Endothelial cell of umbilical vein (primary cell): ENCODE measurements around the gene C17orf107. TPM values are rescaled to one million over a fixed set of nuclear protein-coding genes. Genes with fewer than 3 reads are reported as not detected.

Experiments used
- BruUV-seq: library from RNA; stranded (reverse); fragments of 400-500 nt; replicated peaks from 2 replicates; lab custom pipeline; 2021; lab: Mats Ljungman, UMichigan
- CTCF ChIA-PET: fragments of 300-600, 350-600 bp; sonication (Branson Sonifier 250); formaldehyde crosslinking; loops from one replicate; lab custom pipeline; 2021; ENCODE audit warnings: antibody characterized with exemption, inconsistent platforms; lab: Charles Lee
- POLR2A ChIA-PET: fragments of 300-600, 350-600 bp; sonication (Branson Sonifier 250); formaldehyde crosslinking; loops from one replicate; lab custom pipeline; 2021; ENCODE audit warnings: antibody characterized with exemption, inconsistent platforms; lab: Charles Lee
- DNase-seq: peaks from one replicate; pipeline ENCODE4 v3.0.0-alpha.2; 2011; ENCODE audit warnings: low read depth, low spot score
- FAIRE-seq: peaks from 2 replicates; lab custom pipeline; 2011; peaks lifted over from hg19 to GRCh38; lab: Jason Lieb, UNC
- H2AFZ ChIP-seq: 2 replicates; pipeline ENCODE4 v1.6.0; 2012; ENCODE audit warnings: low read depth, low read length, control low read depth, inconsistent platforms
- H3K27ac ChIP-seq: 2 replicates; pipeline ENCODE4 v1.5.1; 2011; ENCODE audit warnings: low read depth, mild to moderate bottlenecking, control low read depth, low read length, moderate library complexity; ENCODE audit not compliant: insufficient read depth
- H3K27me3 ChIP-seq, 2 experiments: 2 replicates each; pipeline versions ENCODE4 v1.6.0 to v1.6.1; 2011; ENCODE audit warnings: low read length in 2 of 2, mixed read lengths in 1 of 2; ENCODE audit not compliant: control insufficient read depth in 2 of 2, insufficient read depth in 2 of 2
- H3K36me3 ChIP-seq, 2 experiments: 2 replicates in 1 of 2; 3 replicates in 1 of 2; pipeline ENCODE4 v1.5.1; 2011; ENCODE audit warnings: low read length in 2 of 2, mild to moderate bottlenecking in 1 of 2, moderate library complexity in 1 of 2; ENCODE audit not compliant: control insufficient read depth in 2 of 2, insufficient read depth in 2 of 2; ENCODE audit errors: extremely low read depth in 1 of 2
- H3K4me1 ChIP-seq: 3 replicates; pipeline ENCODE4 v1.5.1; 2011; ENCODE audit warnings: mild to moderate bottlenecking, low read length; ENCODE audit not compliant: control insufficient read depth, insufficient read depth; ENCODE audit errors: extremely low read depth
- H3K4me2 ChIP-seq: 2 replicates; pipeline ENCODE4 v1.6.1; 2011; ENCODE audit warnings: low read length, control low read depth, mixed read lengths; ENCODE audit not compliant: insufficient read depth
- H3K4me3 ChIP-seq, 3 experiments: fragments of 200-600 bp in 1 of 3; sonication (generic), shearing (Covaris generic) in 1 of 3; replicated peaks in 1 of 3; 2 replicates each; pipeline ENCODE4 v1.5.1; 2011 to 2016; ENCODE audit warnings: control low read depth in 3 of 3, low read length in 3 of 3, mild to moderate bottlenecking in 2 of 3, inconsistent platforms in 1 of 3, low read depth in 1 of 3, moderate library complexity in 1 of 3; ENCODE audit not compliant: insufficient read depth in 1 of 3
- H3K79me2 ChIP-seq: 2 replicates; pipeline ENCODE4 v1.6.0; 2012; ENCODE audit warnings: low read length, inconsistent platforms; ENCODE audit not compliant: control insufficient read depth, insufficient read depth
- H3K9ac ChIP-seq: replicated peaks from 2 replicates; pipeline ENCODE3; 2011; ENCODE audit warnings: low read length, control low read depth; ENCODE audit not compliant: insufficient read depth; ENCODE audit errors: extremely low read depth
- H3K9me1 ChIP-seq: replicated peaks from 3 replicates; pipeline ENCODE4 v1.6.0; 2011; ENCODE audit warnings: mild to moderate bottlenecking, low read length; ENCODE audit not compliant: control insufficient read depth, insufficient read depth; ENCODE audit errors: extremely low read depth
- H3K9me3 ChIP-seq: replicated peaks from 2 replicates; pipeline ENCODE4 v1.5.1; 2012; ENCODE audit warnings: low read length, inconsistent platforms; ENCODE audit not compliant: control insufficient read depth, insufficient read depth
- H4K20me1 ChIP-seq: replicated peaks from 2 replicates; pipeline ENCODE3; 2011; ENCODE audit warnings: mild to moderate bottlenecking, low read length; ENCODE audit not compliant: control insufficient read depth, insufficient read depth; ENCODE audit errors: extremely low read depth
- CTCF ChIP-seq, 2 donors: IDR thresholded peaks; 1 replicate in 1 of 2; 2 replicates in 1 of 2; pipeline ENCODE4 v1.5.1; 2011; ENCODE audit warnings: low read length in 2 of 2, mild to moderate bottlenecking in 2 of 2, moderate library complexity in 2 of 2, control low read depth in 1 of 2, inconsistent platforms in 1 of 2, low read depth in 1 of 2; ENCODE audit not compliant: insufficient read depth in 1 of 2; ENCODE audit errors: extremely low read depth in 1 of 2
- FOS ChIP-seq: IDR thresholded peaks from 2 replicates; pipeline ENCODE4 v1.6.1; 2011; ENCODE audit warnings: mild to moderate bottlenecking, low read length, moderate library complexity, borderline replicate concordance; ENCODE audit not compliant: insufficient read depth
- GATA2 ChIP-seq: IDR thresholded peaks from 2 replicates; pipeline ENCODE4 v1.7.0; 2011; ENCODE audit warnings: low read depth, mild to moderate bottlenecking, moderate library complexity, mixed read lengths, low read length; ENCODE audit not compliant: insufficient read length, insufficient read depth
- JUN ChIP-seq: IDR thresholded peaks from 2 replicates; pipeline ENCODE4 v1.6.1; 2011; ENCODE audit warnings: borderline replicate concordance, low read depth; ENCODE audit not compliant: insufficient read length, insufficient read depth
- POLR2A ChIP-seq: IDR thresholded peaks from 2 replicates; pipeline ENCODE4 v1.6.1; 2012; ENCODE audit warnings: low read depth, mild to moderate bottlenecking, control low read depth, low read length
- dilution Hi-C: fragments of 300-500 bp; cut with MboI; formaldehyde crosslinking; loops from one replicate; pipeline ENCODE4 v1.15.0; 2019; ENCODE audit warnings: low sequenced_read_pairs; ENCODE audit not compliant: extremely low pct_ligation_motif_present
- intact Hi-C: fragments of 100-400 bp; cut with micrococcal nuclease; formaldehyde crosslinking; loops from one replicate; pipeline ENCODE4 v1.10.0; 2022
- polyA plus RNA-seq, 4 experiments: library from polyadenylated mRNA; depleted of rRNA in 3 of 4; stranded (reverse) in 3 of 4; unstranded in 1 of 4; fragments of >200 nt; gene quantifications; 2 replicates each; pipeline versions ENCODE4 v1.2.1 to v1.2.3, GENCODE V29; 2011 to 2012; ENCODE audit warnings: missing spikeins in 1 of 4
- total RNA-seq: library from RNA; stranded (reverse); gene quantifications from 2 replicates; pipeline ENCODE4 v1.2.3, GENCODE V29; 2021

C17orf107 gene
- total and polyA plus RNA-seq, 2 donors (not counting 3 experiments of a cell fraction or from before 2014, with no cell fraction given) = 0.68 to 1.0 TPM

- H4K20me1 ChIP-seq = no peaks in the 10 kb centered on the region
- no peaks in the 10 kb centered on the region for H3K27me3 ChIP-seq
- DNase-seq (no peak), FAIRE-seq (peak; percentile 49)
- peak overlapping the region; percentile 81 for H3K27ac ChIP-seq
- peak overlapping the region; percentile 42 to 77 (median 45) for H3K4me3 ChIP-seq
- dilution Hi-C loops = no loop called here
- H3K9ac ChIP-seq = peak overlapping the region; percentile 88
- ChIA-PET POLR2A (interaction anchor here (0.7 to 2.3 kb wide), 5 partner anchors 10 to 32 kb away, joined by 4 to 15 read pairs (median 4); partner anchors contain the start of genes ENO3 and SPAG7), CTCF (interaction anchor here (0.7 to 3.3 kb wide), 12 partner anchors 12 to 231 kb away, joined by 3 to 44 read pairs (median 4); partner anchors contain the start of genes CHRNE, INCA1, KIF1C and SPAG7)
- H3K9me1 ChIP-seq = no peaks in the 10 kb centered on the region
- H3K79me2 ChIP-seq = peaks cover 67% of the 10 kb centered on the region
- no peak for TF ChIP-seq POLR2A
- no peak for TF ChIP-seq JUN
- no peak for TF ChIP-seq FOS
- intact Hi-C loops = loop anchor here (1.0 to 2.0 kb wide), 4 partner anchors 8 to 58 kb away; partner anchors contain the start of genes CAMTA2, PFN1 and SPAG7
- peak overlapping the region; percentile 70 for H3K4me2 ChIP-seq
- no peaks in the 10 kb centered on the region for H3K9me3 ChIP-seq
- H2AFZ ChIP-seq = peak overlapping the region; percentile 38
- H3K36me3 ChIP-seq = peaks cover 8 to 42% of the 10 kb centered on the region in 2 experiments
- TSS peak; percentile 79 for BruUV-seq
- H3K4me1 ChIP-seq = peaks cover 29% of the 10 kb centered on the region
These were observed 41.4 kb downstream of the C17orf107 start for GRCh38 chr17:4940555-4941318.

GRCh38 chr17:4941319-4941610 is 41.9 kb downstream of the C17orf107 start:
- Histone ChIP-seq H3K27me3 (no peaks in the 10 kb centered on the region), H3K9me3 (no peaks in the 10 kb centered on the region), H3K79me2 (peaks cover 72% of the 10 kb centered on the region), H3K9me1 (no peaks in the 10 kb centered on the region), H2AFZ (no peak overlapping the region), H3K27ac (peak overlapping the region; percentile 81), H3K36me3 (peaks cover 10 to 42% of the 10 kb centered on the region in 2 experiments), H4K20me1 (no peaks in the 10 kb centered on the region), H3K4me2 (peak overlapping the region; percentile 70), H3K9ac (peak overlapping the region; percentile 88), H3K4me1 (peaks cover 32% of the 10 kb centered on the region), H3K4me3 (peak overlapping the region; percentile 42 to 77 (median 45))
- TF ChIP-seq CTCF (IDR thresholded peaks at IDR 0.05; ENCODE audit: extremely low read depth in 1 of 2, insufficient read depth in 1 of 2, low read depth in 1 of 2, low read length in 2 of 2) = no peak
- TF ChIP-seq GATA2 = no peak
- dilution Hi-C loops (no loop called here), intact Hi-C loops (loop anchor here (2.0 kb wide), 2 partner anchors 46 to 58 kb away; partner anchors contain the start of gene CAMTA2)
- CTCF ChIA-PET = no interaction called here
- BruUV-seq = no TSS peak
- POLR2A ChIA-PET = interaction anchor here (2.3 kb wide), 1 partner anchor 26 kb away, joined by 15 read pairs; the partner anchor contains the start of gene SPAG7
- DNase-seq (no peak), FAIRE-seq (peak; percentile 31)
